HepG2 (cell line): ENCODE measurements around the gene NANOS1. TPM values are rescaled to one million over a fixed set of nuclear protein-coding genes. Genes with fewer than 3 reads are reported as not detected.

Experiments used
- ARNT ChIP-seq: fragments of 450-650 bp; IDR thresholded peaks from 2 replicates; pipeline ENCODE4 v1.6.1; 2017
- ATF3 ChIP-seq: sonication (generic); formaldehyde crosslinking; IDR thresholded peaks from 2 replicates; pipeline ENCODE4 v1.4.0; 2020; ENCODE audit warnings: missing genetic modification reagents
- EP300 ChIP-seq, 3 experiments: sonication (generic) in 1 of 3; formaldehyde crosslinking in 1 of 3; IDR thresholded peaks; 2 replicates each; pipeline versions ENCODE4 v1.5.1 to v1.6.1; 2011 to 2020; ENCODE audit warnings: low read depth in 2 of 3, low read length in 2 of 3, borderline replicate concordance in 1 of 3, improper control_type of control experiment in 1 of 3, mild to moderate bottlenecking in 1 of 3, missing genetic modification reagents in 1 of 3, moderate library complexity in 1 of 3
- FLYWCH1 ChIP-seq: sonication (generic); formaldehyde crosslinking; IDR thresholded peaks from 2 replicates; pipeline ENCODE4 v1.8.1; 2023; ENCODE audit warnings: mild to moderate bottlenecking, missing genetic modification reagents
- FUBP1 ChIP-seq: sonication (generic); formaldehyde crosslinking; IDR thresholded peaks from 2 replicates; pipeline ENCODE4 v1.5.1; 2020; ENCODE audit warnings: missing genetic modification reagents, mild to moderate bottlenecking, borderline replicate concordance
- HDAC2 ChIP-seq: sonication (generic); formaldehyde crosslinking; IDR thresholded peaks from 2 replicates; pipeline ENCODE4 v1.4.0; 2020; ENCODE audit warnings: missing genetic modification reagents
- HMG20B ChIP-seq: conservative IDR thresholded peaks from 2 replicates; pipeline ENCODE4 v1.6.1; 2016; ENCODE audit warnings: missing genetic modification reagents, missing compliant biosample characterization
- NAIF1 ChIP-seq: sonication (generic); formaldehyde crosslinking; IDR thresholded peaks from 2 replicates; pipeline ENCODE4 v1.5.0; 2020; ENCODE audit warnings: mild to moderate bottlenecking, missing genetic modification reagents, borderline replicate concordance
- NR2F6 ChIP-seq, 2 experiments: IDR thresholded peaks; 2 replicates each; pipeline ENCODE4 v1.6.1; 2016; ENCODE audit warnings: antibody characterized with exemption in 1 of 2, mild to moderate bottlenecking in 1 of 2
- PAX8 ChIP-seq: sonication (generic); formaldehyde crosslinking; IDR thresholded peaks from 2 replicates; pipeline ENCODE4 v1.8.0; 2022; ENCODE audit warnings: mild to moderate bottlenecking, missing genetic modification reagents, borderline replicate concordance
- POLR2A ChIP-seq, 2 experiments: IDR thresholded peaks; 2 replicates each; pipeline ENCODE4 v1.6.1; 2011; ENCODE audit warnings: low read depth in 2 of 2, low read length in 2 of 2, mild to moderate bottlenecking in 1 of 2, moderate library complexity in 1 of 2; ENCODE audit not compliant: insufficient read depth in 1 of 2
- POLR2AphosphoS5 ChIP-seq: IDR thresholded peaks from 2 replicates; pipeline ENCODE4 v1.6.1; 2012; ENCODE audit warnings: low read depth, low read length
- RXRA ChIP-seq: sonication (generic); formaldehyde crosslinking; IDR thresholded peaks from 2 replicates; pipeline ENCODE4 v1.5.1; 2020; ENCODE audit warnings: missing genetic modification reagents
- THAP11 ChIP-seq: IDR thresholded peaks from 2 replicates; pipeline ENCODE4 v1.6.1; 2016; ENCODE audit warnings: missing biosample characterization, missing genetic modification reagents
- ZBTB25 ChIP-seq: IDR thresholded peaks from 2 replicates; pipeline ENCODE4 v1.6.1; 2018; ENCODE audit warnings: missing genetic modification reagents
- ZNF142 ChIP-seq: sonication (generic); formaldehyde crosslinking; IDR thresholded peaks from 2 replicates; pipeline ENCODE4 v1.4.0; 2020; ENCODE audit warnings: missing genetic modification reagents
- ZNF232 ChIP-seq: sonication (generic); formaldehyde crosslinking; IDR thresholded peaks from 2 replicates; pipeline ENCODE4 v1.4.0; 2020; ENCODE audit warnings: missing genetic modification reagents, borderline replicate concordance
- ZNF607 ChIP-seq: sonication (generic); formaldehyde crosslinking; IDR thresholded peaks from 2 replicates; pipeline ENCODE4 v1.5.1; 2020; ENCODE audit warnings: missing genetic modification reagents, mild to moderate bottlenecking, borderline replicate concordance
- ZNF709 ChIP-seq: sonication (generic); formaldehyde crosslinking; IDR thresholded peaks from 2 replicates; pipeline ENCODE4 v1.5.0; 2020; ENCODE audit warnings: mild to moderate bottlenecking, missing genetic modification reagents
- polyA plus RNA-seq, 8 experiments: library from polyadenylated mRNA; depleted of rRNA in 3 of 8; stranded (reverse) in 7 of 8; unstranded in 1 of 8; fragments of >200 nt; fragmentation: Illumina TruSeq in 4 of 8; extraction: Trizol in 4 of 8; gene quantifications; 2 replicates each; pipeline versions ENCODE4 v1.2.1 to v1.2.3, GENCODE V29; 2011 to 2016; ENCODE audit warnings: low read depth in 4 of 8, missing spikeins in 1 of 8, mixed read lengths in 1 of 8; ENCODE audit not compliant: insufficient read depth in 1 of 8
- total RNA-seq, 5 experiments: library from RNA; depleted of rRNA; stranded (reverse); fragments of >200 nt; fragmentation: Illumina TruSeq; extraction: Trizol; gene quantifications; 2 replicates each; pipeline ENCODE4 v1.2.3, GENCODE V29; 2016; ENCODE audit warnings: low read depth in 1 of 5

The NANOS1 gene
- total and polyA plus RNA-seq, 2 of the 13 experiments (the other 11 are each of a cell fraction or from before 2014, with no cell fraction given) = 1.7 to 2.2 TPM

- TF ChIP-seq POLR2AphosphoS5 = 0 out of 2 replicates have a peak, but pooled peaks have one; percentile 36
- no peak for TF ChIP-seq ZNF607 (CRISPR knock-in tag)
- no peak for TF ChIP-seq ZNF232 (CRISPR knock-in tag)
- TF ChIP-seq HMG20B (CRISPR knock-in tag) = no peak
- TF ChIP-seq NAIF1 (CRISPR knock-in tag) = no peak
- no peak for TF ChIP-seq ATF3
- no peak for TF ChIP-seq PAX8 (CRISPR knock-in tag)
- TF ChIP-seq NR2F6 (IDR thresholded peaks at IDR 0.05) = no peak
- TF ChIP-seq NR2F6 (CRISPR knock-in tag; IDR thresholded peaks at IDR 0.05) = no peak
- TF ChIP-seq FUBP1 (CRISPR knock-in tag) = no peak
- TF ChIP-seq FLYWCH1 = no peak
- TF ChIP-seq EP300 (IDR thresholded peaks at IDR 0.05; ENCODE audit: low read depth in 2 of 2, low read length in 2 of 2) = no peak
- no peak for TF ChIP-seq EP300 (CRISPR knock-in tag; IDR thresholded peaks at IDR 0.05; ENCODE audit: borderline replicate concordance)
- no peak for TF ChIP-seq ZNF709 (CRISPR knock-in tag)
- TF ChIP-seq POLR2A (IDR thresholded peaks at IDR 0.05; ENCODE audit: insufficient read depth in 1 of 2, low read depth in 2 of 2, low read length in 2 of 2) = peak; percentile 35 to 88; a peak in 3 of 4 replicates
- TF ChIP-seq HDAC2 (CRISPR knock-in tag) = no peak
- no peak for TF ChIP-seq RXRA (CRISPR knock-in tag)
- 0 out of 2 replicates have a peak, but pooled peaks have one; percentile 6 for TF ChIP-seq ZBTB25 (CRISPR knock-in tag)
- no peak for TF ChIP-seq ZNF142 (CRISPR knock-in tag)
- no peak for TF ChIP-seq ARNT
- TF ChIP-seq THAP11 (CRISPR knock-in tag) = 0 out of 2 replicates have a peak, but pooled peaks have one; percentile 5
Measured at GRCh38 chr10:119029613-119030420, at the start of gene NANOS1 (continued).
